Cardiac fibroblast (primary cell): ENCODE results near the gene TEX10.

Experiments used
- DNase-seq, 2 donors: peaks; one replicate each; pipeline versions ENCODE4 v3.0.0 to v3.0.0-alpha.2; 2010; ENCODE audit warnings: low read depth in 2 of 2
- H3K4me3 ChIP-seq, 2 donors: replicated peaks in 1 of 2; 1 replicate in 1 of 2; 2 replicates in 1 of 2; pipeline ENCODE4 v1.5.1; 2011; ENCODE audit warnings: low read depth in 2 of 2, low read length in 2 of 2, mild to moderate bottlenecking in 2 of 2, moderate library complexity in 1 of 2
- CTCF ChIP-seq: IDR thresholded peaks from one replicate; pipeline ENCODE4 v1.5.1; 2011; ENCODE audit warnings: low read depth, mild to moderate bottlenecking, low read length, inconsistent platforms

TEX10 gene

DNA sequence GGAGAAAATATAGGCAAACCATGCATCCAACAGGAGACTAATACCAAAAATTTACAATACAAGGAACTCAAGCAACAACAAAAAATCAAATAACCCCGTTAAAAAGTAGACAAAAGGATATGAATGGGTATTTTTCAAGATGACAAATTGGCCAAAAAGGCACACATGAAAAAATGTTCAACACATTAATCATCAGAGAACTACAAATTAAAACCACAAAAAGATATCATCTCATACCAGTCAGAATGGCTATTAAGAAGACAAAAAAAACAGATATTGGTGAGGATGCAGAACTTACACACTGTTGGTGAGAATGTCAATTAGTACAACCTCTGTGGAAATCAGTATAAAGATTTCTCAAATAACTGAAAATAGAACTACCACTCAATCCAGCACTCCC is 35.0 kb downstream of the TEX10 start:
- no peak for TF ChIP-seq CTCF
- peak; percentile 34 to 75 for DNase-seq
- H3K4me3 ChIP-seq: no peak overlapping the region

DNA sequence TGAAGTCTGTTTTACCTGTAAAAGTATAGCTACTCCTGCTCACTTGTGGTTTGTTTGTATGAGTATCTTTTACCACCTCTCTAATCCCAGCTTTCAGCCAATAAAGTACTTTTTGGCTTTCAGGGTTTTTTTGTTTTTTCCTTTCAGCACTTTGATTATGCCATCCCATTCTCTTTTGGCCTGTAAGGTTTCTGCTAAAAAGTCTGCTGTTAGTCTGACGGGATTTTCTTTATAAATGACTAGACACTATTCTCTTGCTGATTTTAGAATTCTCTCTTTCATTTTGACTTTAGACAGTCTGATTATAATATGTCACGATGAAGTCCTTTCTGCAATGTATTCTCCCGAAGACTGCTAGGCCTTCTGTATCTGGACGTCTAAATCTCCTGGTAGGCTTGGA is 37.2 kb downstream of the TEX10 start:
- DNase-seq: no peak
- H3K4me3 ChIP-seq: no peak overlapping the region
- no peak for TF ChIP-seq CTCF

GRCh38 chr9:100309992-100310391 is 42.8 kb downstream of the TEX10 start:
- DNase-seq: peak in 1 of 2 donors; percentile 17
- H3K4me3 ChIP-seq: no peak overlapping the region
- TF ChIP-seq CTCF: no peak

DNA sequence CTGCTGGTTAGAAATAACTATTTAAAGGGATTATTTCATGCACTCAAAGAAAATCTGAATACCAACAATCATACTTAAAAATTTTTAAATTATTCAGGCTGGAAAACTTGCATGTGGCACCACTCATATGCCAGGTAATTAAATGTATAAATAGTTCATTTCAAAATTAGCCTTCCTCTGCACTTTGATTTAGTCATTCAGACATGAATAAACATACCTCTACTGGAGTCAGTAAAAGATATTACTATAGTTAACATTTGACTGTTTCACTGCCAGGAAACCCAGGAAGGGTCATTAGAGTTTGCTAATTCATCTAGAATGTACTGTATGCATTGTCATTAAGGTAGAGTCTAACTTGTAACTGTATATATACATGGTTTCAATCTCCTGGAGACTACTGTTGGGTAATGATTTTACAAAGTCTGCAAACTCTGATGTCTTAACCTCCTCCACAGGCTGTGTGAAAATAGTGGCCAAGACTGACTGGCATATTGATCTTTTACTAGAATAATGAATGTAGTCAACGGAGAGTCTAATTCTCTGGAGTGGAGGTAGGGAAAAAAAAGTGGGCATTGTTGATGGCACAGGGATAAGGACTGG is 43.7 kb downstream of the TEX10 start:
- DNase-seq: peak in 1 of 2 donors; percentile 10
- no peak overlapping the region for H3K4me3 ChIP-seq
- TF ChIP-seq CTCF: no peak

DNA sequence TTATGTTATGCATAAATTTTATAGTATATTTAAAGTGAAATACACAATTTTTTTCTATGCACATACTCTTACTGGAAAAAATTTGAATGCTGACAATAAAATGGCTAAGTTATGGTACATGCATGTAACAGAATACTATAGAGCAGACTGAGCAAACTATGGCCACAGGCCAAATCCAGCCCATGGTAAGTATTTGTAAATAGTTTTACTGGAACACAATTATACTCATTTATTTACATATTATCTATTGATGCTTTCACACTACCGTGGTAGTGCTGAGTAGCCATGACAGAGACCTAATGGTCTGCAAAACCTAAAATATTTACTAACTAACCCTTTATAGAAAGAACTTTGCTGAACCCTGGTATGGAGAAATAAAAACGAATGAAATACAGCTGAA is 45.7 kb downstream of the TEX10 start:
- no peak for TF ChIP-seq CTCF
- no peak overlapping the region for H3K4me3 ChIP-seq
- no peak for DNase-seq

GRCh38 chr9:100306283-100306682 is 46.5 kb downstream of the TEX10 start:
- TF ChIP-seq CTCF: no peak
- DNase-seq: no peak
- no peak overlapping the region for H3K4me3 ChIP-seq

DNA sequence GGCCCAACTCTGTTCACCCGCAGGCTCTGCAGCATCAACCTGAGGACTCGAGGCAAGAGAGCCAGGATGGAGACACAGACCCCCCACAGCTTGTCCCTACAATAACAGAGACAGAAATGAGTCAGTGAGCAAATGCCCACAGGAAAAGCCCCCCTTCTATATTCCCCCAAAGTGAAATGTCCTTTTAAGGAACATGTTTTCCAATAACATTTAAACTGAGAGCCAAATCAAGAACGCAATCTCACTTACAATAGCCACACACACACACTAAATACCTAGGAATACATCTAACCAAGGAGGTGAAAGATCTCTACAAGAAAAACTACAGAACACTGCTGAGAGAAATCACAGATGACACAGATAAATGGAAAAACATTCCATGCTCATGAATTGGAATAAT is 49.0 kb downstream of the TEX10 start:
- TF ChIP-seq CTCF: no peak
- DNase-seq: no peak
- H3K4me3 ChIP-seq: no peak overlapping the region
